GM18520 (cell line): ENCODE measurements around the gene NSFL1C.
"Not testable (repeated sequence)": the region's sequence is repeated elsewhere in the genome, so short reads cannot be mapped to it uniquely, and the experiment has no call there.

ENCODE experiments used
- ATAC-seq: cut with Tn5 transposase; IDR thresholded peaks from one replicate; pipeline ENCODE4 v1.9.1; 2021; ENCODE audit not compliant: unreplicated experiment

Gene NSFL1C

DNA sequence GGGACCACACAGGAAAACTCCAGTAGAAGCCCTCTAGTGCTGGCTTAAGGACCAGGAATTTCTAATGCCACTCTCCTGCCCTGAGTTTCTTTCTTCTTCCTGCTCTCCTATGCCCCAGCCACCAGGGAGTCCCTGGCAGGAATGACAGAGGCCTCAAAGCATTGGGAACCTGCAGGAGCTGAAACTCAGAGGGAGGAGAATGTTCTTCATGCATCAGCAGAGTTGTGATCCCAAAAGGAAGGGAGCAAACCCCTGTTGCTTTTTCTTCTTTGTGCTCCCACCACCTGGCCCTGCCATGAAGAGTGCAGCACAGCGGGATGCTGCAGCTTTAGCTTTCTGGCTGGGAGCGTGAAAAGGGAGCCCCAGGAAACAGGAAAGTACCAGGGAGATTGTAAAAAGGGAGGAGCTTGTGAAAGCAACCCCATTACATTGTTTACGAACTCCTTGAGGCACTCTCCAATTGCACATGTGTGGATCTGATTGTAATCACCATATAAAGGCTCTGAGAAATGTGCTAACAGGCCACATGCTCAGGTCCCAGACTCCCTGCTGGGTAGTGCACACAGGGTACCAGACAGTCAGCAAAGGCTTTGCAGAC is 39.1 kb downstream of the NSFL1C start:
- no peak for ATAC-seq

DNA sequence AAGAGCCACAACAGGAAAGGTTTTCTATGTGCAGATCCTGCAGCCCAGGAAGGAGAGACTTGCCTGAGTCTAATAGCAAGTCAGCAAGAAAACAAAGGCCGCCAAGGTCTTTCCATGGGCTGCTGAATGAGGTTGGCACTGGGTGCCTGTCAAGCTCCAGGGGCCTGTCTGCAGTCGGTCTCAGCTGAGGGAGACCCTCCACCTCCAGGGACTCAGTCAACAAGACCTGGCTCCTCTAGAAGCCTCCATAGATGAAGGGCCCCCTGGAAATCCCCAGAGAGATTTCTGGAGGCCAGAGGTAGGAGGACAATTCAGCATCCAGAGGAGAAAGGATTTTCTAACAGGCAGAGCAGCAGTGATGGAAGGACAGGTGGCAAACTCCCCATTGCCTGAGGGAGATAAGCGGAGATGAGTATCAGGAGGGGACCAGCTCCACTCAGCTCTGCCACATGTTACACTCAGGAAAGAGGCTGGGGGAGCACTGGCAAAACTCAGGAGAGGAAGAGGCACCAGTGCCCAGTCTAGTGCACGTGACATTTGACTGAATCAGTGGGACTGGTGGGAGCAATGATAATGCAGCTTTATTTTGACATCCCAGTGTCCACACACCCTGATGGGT is 40.3 kb downstream of the NSFL1C start:
- ATAC-seq: no peak

DNA sequence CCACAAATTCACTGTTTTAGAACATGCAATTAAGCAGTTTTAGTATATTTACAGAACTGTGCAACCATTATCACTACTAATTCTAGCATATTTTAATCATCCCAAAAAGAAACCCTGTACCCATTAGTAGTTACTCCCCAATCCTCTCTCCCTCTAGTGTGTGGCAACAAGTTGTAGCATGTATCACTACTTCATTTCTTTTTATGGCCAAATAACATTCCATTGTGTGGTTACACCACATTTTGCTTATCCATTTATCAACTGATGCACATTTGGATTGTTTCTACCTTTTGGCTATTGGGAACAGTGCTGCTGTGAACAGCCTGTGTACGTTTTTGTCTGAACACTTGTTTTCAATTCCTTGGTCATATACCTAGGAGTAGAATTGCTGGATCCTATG is 42.3 kb downstream of the NSFL1C start:
- no peak for ATAC-seq

DNA sequence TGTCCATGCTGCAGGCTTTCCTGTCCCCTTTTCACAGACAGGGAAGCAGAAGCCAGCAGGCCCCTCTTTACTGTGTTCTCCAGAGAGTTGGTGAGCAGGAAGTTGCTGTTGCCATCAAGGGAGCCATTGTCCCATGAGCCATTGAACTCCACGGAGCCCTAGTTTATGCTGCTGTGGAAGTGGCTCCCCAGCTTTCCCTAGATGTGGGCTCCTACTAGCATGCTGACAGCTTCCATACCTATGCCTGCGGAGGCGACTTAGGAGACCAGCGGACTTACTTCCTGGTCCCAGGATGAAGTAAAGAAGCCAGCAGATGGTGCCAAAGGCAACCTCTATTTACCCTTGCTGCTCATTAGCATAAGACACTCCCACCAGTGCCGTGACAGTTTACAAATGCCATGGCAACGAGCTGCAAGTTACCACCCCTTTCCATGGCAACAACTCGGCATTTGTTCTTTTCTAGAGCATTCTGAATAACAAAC is 43.0 kb downstream of the NSFL1C start:
- no peak for ATAC-seq

DNA sequence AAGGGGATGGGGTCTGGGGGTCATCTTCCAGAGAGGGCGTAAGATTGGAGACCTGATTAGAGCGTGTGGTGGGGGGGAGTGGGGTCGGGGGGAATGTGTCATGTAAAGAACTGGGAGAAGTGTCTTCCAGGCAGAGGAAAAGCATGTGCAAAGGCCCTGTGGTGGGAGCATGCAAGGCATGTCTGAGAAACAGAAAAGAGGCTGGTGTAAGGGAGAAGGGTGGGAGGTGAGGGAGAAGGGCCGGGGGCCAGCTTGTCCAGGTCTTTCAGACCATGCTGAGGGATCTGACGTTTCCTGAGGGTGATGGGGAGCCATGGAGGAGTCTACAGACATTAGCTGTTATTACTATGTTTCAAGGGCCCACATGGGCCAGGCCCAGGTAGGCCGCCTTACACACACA is 43.4 kb downstream of the NSFL1C start:
- no peak for ATAC-seq

DNA sequence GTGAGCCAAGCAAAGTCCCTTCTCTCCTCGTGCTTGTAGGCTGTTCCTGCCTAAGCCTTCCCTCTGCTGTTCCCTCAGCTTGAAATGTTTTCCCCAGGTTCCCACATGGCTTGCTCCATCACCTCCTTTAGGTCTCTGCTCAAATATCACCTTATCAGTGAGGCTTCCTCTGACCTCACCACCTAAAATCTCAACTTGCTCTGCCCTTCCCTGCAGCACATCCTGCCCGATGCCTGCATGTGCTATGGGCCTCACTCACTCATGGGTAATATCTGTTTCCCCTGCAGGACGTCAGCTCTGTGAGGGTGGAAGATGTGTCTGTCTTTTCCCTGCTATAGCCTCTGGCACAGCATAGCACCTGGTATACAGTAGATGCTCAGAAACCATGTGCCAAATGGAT is 43.9 kb downstream of the NSFL1C start:
- ATAC-seq: no peak

DNA sequence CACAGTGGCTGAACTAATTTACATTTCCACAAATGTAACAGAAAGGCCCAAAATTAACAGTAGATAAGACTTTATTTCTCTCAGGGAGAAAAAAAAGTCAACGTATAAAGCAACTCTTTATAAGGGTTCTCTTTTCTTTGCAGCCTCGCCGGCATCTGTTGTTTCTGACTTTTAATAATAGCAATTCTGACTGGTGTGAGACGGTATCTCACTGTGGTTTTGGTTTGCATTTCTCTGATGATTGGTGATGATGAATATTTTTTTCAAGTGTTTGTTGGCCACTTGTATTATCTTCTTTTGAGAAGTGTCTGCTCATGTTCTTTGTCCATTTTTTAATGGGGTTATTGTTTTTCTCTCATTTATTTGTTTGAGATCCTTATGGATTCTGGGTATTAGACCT is 46.6 kb downstream of the NSFL1C start:
- no peak for ATAC-seq

DNA sequence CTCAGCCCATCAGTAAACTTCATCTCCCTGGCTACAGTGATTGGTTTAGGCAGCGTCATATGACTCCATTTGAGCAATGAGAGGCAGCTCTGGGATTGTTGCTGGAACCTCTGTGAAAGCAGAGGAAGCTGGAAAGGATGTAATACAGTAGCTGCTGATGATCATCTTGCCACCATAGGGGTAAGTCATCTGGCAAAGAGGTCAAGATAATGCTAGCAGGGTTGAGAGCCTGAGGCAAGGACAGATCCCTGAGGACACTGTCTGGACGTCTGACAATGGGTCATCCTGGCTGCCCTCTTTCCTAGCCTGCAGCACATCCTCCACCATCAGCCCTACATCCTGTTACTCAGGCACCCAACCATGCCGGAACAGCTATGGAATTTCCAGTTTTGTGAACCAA is 48.3 kb downstream of the NSFL1C start:
- no peak for ATAC-seq

DNA sequence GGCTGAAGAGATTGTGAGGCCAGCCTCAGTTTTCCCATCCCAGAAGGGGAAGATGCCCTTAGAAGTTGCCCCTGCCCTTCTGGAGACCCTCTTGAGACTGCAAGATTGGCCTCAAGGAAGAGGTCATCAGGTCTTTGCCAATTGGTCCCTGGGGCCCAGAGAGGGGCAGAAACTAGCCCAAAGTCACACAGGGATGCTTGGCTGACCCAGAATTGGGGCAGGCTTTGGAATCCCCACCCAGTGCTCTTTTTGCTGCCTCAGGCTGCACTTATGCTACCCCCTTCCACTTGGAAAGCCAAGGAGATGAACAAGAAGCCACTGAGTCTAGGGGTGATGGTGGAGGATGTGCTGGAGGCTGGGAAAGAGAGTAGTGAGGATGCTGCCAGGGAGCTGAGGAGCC is 48.9 kb downstream of the NSFL1C start:
- no peak for ATAC-seq

DNA sequence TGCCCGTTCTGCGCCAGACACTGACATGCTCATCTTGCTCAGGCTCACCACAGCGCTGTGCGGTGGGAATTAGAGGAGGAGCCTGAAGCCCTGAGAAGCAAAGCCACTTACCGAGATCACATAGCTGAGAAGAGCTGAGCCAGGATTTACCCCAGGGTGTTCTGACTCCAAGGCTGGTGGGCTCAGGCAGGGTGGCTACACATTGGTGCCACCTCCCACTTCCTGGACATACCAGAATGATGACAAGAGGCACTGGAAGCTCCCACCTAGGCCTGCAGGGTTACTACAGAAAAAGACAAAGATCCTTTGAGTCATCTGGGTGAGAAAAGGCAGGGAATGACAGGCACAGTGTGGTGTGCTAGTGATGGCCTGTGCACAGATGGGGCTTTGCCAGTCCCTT is 49.4 kb downstream of the NSFL1C start:
- ATAC-seq: no peak

DNA sequence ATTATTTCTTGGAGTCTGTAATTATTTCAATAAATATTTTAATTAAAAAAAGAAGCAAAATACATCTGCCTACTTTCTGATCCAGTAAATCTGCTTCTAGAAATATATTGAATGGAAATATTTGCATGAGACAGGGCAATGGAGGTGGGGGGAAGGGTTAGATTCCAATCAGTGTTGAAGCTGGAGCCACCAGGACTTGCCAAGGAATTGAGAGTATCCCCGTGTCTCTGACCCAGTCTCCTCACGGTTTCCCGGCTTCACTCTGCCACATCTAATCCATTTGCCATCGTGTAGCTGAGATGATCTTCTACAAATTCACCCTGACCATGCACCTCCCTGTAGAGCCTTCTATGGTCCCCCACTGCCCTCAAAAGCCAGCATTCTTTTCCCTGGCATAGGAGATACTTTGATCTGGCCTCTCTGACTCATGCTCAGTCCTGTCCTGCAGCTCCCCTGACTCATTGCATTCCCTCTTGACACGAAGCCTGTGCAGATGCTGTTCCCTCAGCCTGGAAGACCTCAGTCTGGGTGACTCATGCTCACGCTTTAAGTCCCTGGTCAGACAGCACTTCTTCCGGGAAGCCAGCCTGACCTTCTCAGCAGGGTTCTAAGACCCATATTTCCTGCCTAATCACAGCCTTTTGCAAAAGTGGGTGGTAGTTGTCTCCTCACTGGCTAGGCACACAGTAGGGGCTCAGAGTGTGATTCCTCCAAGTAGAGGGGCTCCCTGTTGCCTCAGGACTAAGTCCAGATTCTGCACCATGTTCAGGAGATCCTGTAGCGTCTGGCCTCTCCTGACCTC is 50.8 kb downstream of the NSFL1C start:
- ATAC-seq: no peak

DNA sequence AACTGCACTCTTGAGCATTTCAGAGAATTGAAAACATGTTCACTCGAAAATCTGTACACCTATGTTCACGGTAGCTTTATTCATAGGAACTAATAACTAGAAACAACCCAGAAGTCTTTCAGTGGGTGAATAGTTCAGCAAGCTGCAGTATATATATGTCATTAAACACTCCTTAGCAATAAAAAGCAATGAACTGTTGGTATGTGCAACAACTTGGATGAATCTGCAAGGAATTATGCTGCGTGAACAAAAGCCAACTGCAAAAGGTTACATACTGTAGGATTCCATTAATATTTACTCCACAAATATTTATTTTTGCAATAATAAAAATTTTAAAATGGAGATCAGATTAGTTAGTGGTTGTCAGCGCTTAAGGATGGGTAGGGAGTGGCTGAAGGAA is 51.7 kb downstream of the NSFL1C start:
- ATAC-seq: no peak

DNA sequence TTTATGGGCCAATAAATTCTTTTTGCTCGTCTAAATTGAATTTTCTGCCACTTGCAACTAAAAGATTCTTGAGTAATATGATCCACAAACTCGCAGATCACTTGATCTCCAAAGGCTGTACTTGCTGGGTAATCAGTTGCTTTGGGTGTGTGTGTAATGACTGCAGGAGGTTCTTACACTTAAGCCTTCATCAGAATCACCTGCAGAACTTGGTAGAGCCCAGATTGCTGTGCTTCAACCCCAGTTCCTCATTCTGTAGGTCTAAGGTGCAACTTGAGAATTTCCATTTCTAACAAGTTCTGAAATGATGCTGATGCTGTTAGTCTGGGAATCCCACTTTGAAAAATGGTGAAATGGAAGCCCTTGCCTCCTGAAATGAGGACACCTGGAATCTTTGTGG is 60.8 kb downstream of the NSFL1C start:
- no peak for ATAC-seq

DNA sequence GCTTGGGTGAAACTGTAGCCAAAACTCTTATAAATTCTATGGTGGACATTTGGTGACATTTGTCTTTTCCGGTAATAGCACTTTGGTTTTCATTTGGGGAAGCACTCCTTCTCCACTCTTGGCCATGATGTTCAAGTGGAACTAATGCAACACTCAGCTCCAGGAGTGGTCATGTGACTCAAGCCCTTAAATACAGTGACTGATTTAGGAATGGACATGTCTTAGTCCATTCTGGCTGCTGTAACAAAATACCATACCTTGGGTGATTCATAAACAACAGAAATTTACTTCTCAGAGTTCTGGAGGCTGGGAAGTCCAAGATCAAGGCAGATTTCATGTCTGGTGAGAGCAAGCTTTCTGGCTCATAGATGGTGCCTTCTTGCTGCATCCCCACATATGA is 63.0 kb downstream of the NSFL1C start:
- no peak for ATAC-seq

DNA sequence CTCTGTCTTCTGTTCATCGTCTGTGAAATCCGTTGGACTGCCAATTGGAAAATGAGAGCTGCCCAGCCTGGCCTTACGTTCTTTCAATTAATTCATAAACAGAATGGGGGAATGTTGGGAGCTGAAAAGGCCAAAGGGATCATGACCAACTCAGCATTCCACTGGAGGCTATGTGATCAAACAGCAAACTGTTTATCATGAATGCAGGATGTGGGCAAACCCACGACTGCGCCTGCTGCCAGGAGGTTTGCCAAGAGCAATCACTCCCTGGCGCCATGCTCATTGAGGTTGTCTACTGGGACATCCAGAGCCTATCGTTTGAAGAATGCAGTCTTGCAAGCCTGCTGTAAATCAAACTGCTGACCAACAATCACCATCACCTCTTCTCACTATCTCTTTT is 64.5 kb downstream of the NSFL1C start:
- no peak for ATAC-seq

DNA sequence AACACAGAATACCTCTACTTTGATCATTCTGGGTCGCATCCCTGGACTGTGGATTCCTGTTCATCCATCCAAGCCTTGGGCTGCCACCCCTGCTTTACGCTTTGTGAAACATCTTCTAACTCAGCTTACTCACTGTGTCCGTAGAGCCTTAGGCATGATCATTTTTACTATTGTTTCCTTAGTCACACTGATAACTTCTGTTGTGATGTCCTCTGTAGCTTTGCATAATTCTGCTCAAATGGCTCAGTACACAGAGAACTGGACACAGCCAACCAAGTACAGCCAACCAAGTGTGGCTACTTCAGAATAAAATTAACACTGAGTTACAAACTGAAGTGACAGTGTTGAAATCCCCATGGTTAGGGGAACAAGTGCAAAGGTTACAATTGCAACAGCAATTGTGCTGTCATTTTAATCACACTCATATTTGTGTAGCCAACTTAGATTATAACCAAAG is 65.2 kb downstream of the NSFL1C start:
- ATAC-seq: no peak

DNA sequence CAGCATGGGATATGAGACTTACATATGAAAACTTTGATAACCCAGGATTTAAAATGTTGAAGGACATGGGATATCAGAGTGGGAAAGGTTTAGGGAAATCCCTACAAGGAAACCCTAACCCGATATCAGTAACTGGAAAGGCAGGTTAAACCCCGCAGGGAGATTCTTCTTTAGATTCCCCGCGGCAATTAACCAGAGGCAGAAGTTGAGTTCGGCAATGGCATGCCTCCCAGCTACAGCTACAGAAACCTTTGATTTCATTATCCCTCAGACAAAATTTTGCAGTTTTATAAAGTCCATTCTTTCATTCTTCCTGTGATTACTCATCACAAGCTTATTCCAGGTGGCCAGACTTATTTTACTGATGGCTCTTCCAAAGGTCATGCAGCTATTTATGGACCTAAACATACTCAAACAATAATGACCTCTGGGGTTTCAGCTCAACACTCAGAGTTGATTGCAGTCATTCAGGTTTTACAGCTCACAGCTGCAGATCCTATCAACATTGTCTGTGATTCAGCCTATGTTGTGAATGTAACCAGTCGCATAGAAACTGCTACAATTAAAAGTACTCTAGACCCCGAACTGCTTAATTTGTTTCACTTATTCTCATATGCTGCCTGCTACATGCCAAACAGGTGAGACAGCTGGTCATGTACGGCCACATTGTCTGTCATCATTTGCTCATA is 66.8 kb downstream of the NSFL1C start:
- ATAC-seq: not testable (repeated sequence)

DNA sequence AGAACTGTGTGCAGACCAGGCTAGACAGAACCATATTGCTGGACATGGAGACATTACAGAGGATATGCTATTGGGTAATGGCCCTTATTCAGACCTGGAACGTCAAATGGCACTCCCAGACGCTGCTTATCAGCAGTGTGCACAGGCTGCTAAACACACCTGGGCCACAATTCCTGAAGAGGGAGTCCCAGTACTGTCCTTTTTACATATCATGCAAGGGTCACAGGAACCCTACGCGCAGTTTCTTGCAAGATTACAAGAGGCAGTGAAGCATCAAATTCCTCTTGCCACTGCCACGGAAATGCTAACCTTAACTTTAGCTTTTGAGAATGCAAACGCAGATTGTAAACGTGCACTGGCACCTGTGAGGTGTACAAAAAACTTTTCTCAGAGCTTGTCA is 68.5 kb downstream of the NSFL1C start:
- ATAC-seq: not testable (repeated sequence)

DNA sequence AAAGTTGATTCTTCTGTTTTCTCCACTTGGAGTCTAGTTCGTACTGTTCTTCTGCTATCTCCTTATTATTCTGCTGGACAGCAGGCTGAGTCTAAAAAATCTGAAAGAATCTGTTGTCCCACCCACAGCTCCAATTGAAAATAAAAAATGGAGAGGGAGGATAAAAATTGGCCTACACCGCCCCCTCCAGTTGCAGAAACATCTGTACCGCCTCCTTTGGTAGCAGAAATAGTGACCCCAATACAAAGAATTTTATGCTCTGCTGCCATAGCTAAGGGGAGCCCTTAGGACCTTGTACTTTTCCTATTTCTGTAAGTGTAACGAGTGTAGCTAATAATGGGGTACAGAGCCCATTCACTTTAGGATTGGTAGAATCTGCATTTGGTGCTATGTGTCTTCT is 68.9 kb downstream of the NSFL1C start:
- ATAC-seq: no peak

DNA sequence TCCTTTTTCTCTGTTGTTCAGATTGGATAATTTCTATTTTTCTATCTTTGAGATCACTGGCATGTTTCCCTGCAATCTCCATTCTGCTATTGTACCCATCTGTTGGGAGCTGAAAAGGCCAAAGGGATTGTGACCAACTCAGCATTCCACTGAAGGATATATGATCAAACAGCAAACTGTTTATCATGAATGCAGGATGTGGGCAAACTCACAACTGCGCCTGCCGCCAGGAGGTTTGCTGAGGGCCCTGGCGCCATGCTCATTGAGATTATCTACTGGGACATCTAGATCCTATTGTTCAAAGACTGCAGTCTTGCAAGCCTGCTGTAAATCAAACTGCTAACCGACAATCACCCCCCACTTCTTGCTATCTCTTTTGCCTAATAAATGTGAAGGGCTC is 69.9 kb downstream of the NSFL1C start:
- ATAC-seq: no peak

DNA sequence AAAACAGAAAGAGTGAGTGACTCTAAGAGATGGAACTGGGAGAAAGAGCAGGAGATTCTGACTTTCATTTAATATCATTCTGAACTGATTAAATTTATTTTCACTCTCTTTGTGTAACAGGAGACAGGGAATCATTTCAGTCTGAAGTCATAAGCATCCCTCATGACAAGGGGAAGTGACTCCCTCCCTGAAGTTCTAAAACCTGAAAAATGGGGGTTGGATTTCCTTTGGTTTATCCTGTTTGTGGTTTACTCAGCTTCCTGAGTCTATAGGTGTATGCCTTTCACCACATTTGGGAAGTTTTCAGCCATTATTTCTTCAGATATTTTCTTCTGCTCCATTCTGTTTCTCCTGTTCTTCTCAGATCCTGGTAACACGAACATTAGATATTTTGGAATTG is 70.4 kb downstream of the NSFL1C start:
- no peak for ATAC-seq

DNA sequence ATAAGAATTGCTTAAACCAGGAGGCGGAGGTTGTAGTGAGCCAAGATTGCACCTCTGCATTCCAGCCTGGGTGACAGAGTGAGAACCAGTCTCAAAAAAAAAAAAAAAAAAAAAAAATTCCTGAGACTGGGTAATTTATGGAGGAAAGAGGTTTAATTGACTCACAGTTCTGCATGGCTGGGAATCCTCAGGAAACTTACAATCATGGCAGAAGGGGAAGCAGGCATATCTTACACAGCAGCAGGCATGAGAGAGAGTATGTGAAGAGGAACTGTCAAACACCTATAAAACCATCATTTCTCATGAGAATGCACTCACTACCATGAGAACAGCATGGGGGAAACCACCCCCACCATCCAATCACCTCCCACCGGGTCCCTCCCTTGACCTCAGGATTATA is 72.0 kb downstream of the NSFL1C start:
- no peak for ATAC-seq
